ENCODE results near the gene EPRS1. TPM values are rescaled to one million over a fixed set of nuclear protein-coding genes. Genes with fewer than 3 reads are reported as not detected.

The EPRS1 gene
- total and polyA plus RNA-seq, 8 donors, result 32.7 to 131 (median 62.8) TPM

DNA sequence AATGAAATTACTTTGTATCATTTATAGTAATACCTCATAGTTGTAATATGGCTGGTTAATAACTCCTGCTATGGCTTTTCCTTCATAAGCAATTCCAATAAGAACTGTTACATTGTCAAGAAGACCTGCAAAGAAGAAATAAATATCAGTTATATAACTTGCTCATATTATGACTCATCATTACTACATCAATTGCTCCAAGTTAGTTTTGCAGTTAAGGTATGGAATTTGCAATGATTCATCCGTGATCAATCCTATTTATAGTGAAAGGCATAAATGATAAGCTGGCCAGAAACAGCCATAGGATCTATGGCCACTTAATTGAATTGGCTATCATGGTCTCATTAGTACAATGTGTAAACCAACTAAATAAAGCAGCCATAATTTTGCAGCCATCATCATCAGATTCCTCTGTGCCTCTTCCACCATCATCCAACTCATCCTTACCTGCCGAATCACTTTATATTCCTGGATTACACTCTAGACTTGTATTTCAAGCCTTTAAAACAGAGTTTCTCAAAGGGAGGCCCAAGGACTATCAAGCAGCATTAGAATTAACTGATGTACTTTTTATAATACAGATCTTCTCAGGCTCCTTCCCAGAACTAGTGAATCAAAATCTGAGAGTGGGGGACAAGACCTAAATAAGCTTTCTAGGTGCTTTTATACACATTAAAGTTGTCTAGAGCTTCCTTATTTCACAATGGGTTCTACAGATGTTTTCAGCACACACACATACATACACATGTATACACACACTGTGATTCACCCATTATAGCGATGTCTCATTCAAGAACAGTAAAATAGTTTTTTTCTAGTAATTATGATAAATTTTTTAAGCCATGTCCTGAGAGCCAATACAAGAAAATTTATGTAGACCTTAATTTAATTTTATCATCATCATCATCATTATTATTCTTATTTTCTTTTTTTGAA lies 21.2 kb upstream of the EPRS1 start:
- Histone ChIP-seq H3K36me3 (peaks cover 0 to 13% (median 0%) of the 10 kb centered on the region in 3 donors), H3K4me3 (no peak overlapping the region), H3K9me3 (no peaks in the 10 kb centered on the region), H3K27me3 (no peaks in the 10 kb centered on the region), H3K4me1 (no peaks in the 10 kb centered on the region), H3K27ac (no peak overlapping the region)
- TF ChIP-seq, protein P1, sequence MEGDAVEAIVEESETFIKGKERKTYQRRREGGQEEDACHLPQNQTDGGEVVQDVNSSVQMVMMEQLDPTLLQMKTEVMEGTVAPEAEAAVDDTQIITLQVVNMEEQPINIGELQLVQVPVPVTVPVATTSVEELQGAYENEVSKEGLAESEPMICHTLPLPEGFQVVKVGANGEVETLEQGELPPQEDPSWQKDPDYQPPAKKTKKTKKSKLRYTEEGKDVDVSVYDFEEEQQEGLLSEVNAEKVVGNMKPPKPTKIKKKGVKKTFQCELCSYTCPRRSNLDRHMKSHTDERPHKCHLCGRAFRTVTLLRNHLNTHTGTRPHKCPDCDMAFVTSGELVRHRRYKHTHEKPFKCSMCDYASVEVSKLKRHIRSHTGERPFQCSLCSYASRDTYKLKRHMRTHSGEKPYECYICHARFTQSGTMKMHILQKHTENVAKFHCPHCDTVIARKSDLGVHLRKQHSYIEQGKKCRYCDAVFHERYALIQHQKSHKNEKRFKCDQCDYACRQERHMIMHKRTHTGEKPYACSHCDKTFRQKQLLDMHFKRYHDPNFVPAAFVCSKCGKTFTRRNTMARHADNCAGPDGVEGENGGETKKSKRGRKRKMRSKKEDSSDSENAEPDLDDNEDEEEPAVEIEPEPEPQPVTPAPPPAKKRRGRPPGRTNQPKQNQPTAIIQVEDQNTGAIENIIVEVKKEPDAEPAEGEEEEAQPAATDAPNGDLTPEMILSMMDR (IDR thresholded peaks at IDR 0.05), result no peak
- intact Hi-C loops (cut with DNase I), result no loop called here
- WGBS, 2 donors, result 96% methylated on average over 3 of the region's 3 CpGs
- no peak for FAIRE-seq
- no peak for DNase-seq
- ATAC-seq, result no peak

DNA sequence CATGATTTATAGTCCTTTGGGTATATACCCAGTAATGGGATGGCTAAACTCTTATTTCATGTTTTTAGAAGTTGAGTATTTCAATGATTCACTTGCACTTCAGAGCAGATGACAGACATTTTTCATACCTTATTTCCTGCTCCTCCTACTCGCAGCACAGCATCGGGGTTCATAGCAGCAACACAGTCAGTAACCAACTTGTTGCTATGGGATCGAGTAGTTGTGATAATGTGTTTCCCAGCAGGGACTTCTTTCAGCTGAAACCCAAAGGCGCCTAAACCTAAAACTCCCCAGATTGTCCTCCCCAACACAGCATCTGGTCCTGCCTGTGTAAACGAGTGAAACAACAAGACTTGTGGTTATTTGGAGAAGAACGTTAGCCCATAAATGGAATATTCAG lies 16.3 kb upstream of the EPRS1 start:
- Histone ChIP-seq H3K36me3 (peaks cover 0 to 23% (median 0%) of the 10 kb centered on the region in 3 donors), H3K4me3 (no peak overlapping the region)
- TF ChIP-seq, protein P1 (IDR thresholded peaks at IDR 0.05), result no peak

DNA sequence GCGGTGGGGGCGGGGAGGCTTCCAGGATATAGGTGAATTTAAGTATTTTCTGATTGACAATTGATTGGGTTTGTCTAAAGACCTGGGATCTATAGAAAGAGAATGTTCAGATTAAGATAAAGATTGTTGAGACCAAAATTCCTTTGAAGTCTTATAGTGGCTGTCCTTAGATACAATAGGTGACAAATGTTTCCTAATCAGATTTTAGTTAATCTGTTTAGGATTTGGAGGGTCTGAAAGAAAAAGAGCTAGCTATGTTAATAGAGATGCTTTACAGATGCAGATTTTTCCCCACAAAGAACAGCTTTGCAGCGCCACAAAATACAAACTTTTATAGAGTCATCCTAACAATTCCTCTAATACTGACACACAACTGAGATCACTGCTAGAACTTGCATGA lies 14.6 kb upstream of the EPRS1 start:
- TF ChIP-seq, protein P1 (IDR thresholded peaks at IDR 0.05), result no peak
- Histone ChIP-seq H3K27ac (no peak overlapping the region), H3K4me3 (no peak overlapping the region), H3K27me3 (no peaks in the 10 kb centered on the region), H3K9me3 (no peaks in the 10 kb centered on the region), H3K4me1 (no peaks in the 10 kb centered on the region), H3K36me3 (peaks cover 0 to 27% (median 0%) of the 10 kb centered on the region in 3 donors)
- no peak for ATAC-seq
- WGBS, 2 donors, result 87 to 90% methylated on average over 3 of the region's 3 CpGs
- DNase-seq, result no peak
- FAIRE-seq, result no peak
- intact Hi-C loops (cut with DNase I), result no loop called here

More for the DNA sequence above, 16.3 kb upstream of the EPRS1 start:
- intact Hi-C loops (cut with DNase I), result no loop called here
- FAIRE-seq (no peak), ATAC-seq (no peak), DNase-seq (no peak)
- WGBS, 2 donors, result 94 to 95% methylated on average over 6 of the region's 6 CpGs
- no peaks in the 10 kb centered on the region for H3K9me3 ChIP-seq
- no peaks in the 10 kb centered on the region for H3K27me3 ChIP-seq
- no peaks in the 10 kb centered on the region for H3K4me1 ChIP-seq
- no peak overlapping the region for H3K27ac ChIP-seq

DNA sequence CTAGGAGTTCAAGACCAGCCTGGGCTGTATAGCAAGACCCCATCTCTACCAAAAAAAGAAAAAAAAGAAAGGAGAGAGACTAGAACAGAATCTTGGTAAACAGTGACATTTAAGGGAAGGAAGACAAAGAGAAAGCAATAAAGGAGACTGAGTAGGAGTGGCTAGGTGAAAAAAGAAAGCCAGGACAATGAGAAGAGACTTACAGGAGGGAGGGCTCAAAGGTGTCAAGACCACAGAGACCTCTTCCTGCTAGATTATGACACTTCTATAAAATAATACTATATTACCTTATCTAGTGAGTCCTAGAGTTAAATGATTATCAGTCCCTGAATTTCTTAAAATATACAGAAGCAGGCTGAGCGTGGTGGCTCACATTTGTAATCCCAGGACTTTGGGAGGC lies 10.1 kb upstream of the EPRS1 start:
- intact Hi-C loops (cut with DNase I), result no loop called here
- Histone ChIP-seq H3K4me3 (no peak overlapping the region), H3K9me3 (no peaks in the 10 kb centered on the region), H3K4me1 (no peaks in the 10 kb centered on the region), H3K36me3 (peaks cover 0 to 17% (median 0%) of the 10 kb centered on the region in 3 donors), H3K27me3 (no peaks in the 10 kb centered on the region), H3K27ac (no peak overlapping the region)
- TF ChIP-seq, protein P1 (IDR thresholded peaks at IDR 0.05), result no peak
- 93 to 100% methylated on average over 1 of the region's 1 CpG for WGBS, 2 donors
- no peak for FAIRE-seq
- no peak for DNase-seq
- no peak for ATAC-seq
